H1 (cell line): Measurements from ENCODE around the gene CCDC197. TPM values are rescaled to one million over a fixed set of nuclear protein-coding genes. Genes with fewer than 3 reads are reported as not detected.

ENCODE experiments used
- CHD7 ChIP-seq: fragments of 300-600 bp; sonication (generic); IDR thresholded peaks from 2 replicates; pipeline ENCODE4 v1.7.1; 2012; ENCODE audit warnings: low read length, moderate library complexity, mild to moderate bottlenecking, inconsistent platforms; ENCODE audit not compliant: insufficient replicate concordance
- polyA plus RNA-seq, 7 experiments: library from polyadenylated mRNA; depleted of rRNA in 3 of 7; stranded (reverse) in 5 of 7; unstranded in 2 of 7; fragments of >200 nt in 5 of 7; fragments of 200-250 nt in 2 of 7; gene quantifications; 1 replicate in 5 of 7; 2 replicates in 1 of 7; 4 replicates in 1 of 7; pipeline versions ENCODE4 v1.2.1 to v1.2.3, GENCODE V29; 2011 to 2013; ENCODE audit warnings: missing spikeins in 2 of 7, mixed read lengths in 2 of 7
- total RNA-seq: library from RNA; stranded (reverse); fragmentation: NEBNext Ultra II Directional; extraction: Animal tissue kit (Norgen Biotek cat#: 25700); gene quantifications from 2 replicates; pipeline ENCODE4 v1.2.1, GENCODE V29; 2021

The CCDC197 gene
- total and polyA plus RNA-seq, 2 of the 8 experiments (the other 6 are each of a cell fraction or from before 2014, with no cell fraction given), result not detected

- no peak for TF ChIP-seq CHD7
Observed at GRCh38 chr14:94040247-94040646, 43.1 kb downstream of the CCDC197 start (continued).
